Suprapubic skin (tissue), 4 donors: ENCODE data around the gene SYT13.

Experiments used
- EP300 ChIP-seq: sonication (generic); formaldehyde crosslinking; IDR thresholded peaks from one replicate; pipeline ENCODE4 v1.6.1; 2017; ENCODE audit warnings: antibody characterized with exemption
- POLR2A ChIP-seq, 2 donors: fragments of 450-650 bp; IDR thresholded peaks; one replicate each; pipeline ENCODE4 v1.6.1; 2017; ENCODE audit warnings: antibody characterized with exemption in 2 of 2, mild to moderate bottlenecking in 2 of 2, moderate library complexity in 2 of 2
- POLR2AphosphoS5 ChIP-seq, 3 donors: sonication (generic); formaldehyde crosslinking; IDR thresholded peaks; one replicate each; pipeline ENCODE4 v1.6.1; 2017; ENCODE audit warnings: antibody characterized with exemption in 3 of 3
- TF ChIP-seq, protein P1 (sequence below), 2 donors: fragments of 200-600 bp in 1 of 2; fragments of 450-650 bp in 1 of 2; sonication (generic) in 1 of 2; IDR thresholded peaks; one replicate each; pipeline ENCODE4 v1.5.1; 2016 to 2019; ENCODE audit warnings: antibody characterized with exemption in 2 of 2, mild to moderate bottlenecking in 1 of 2, moderate library complexity in 1 of 2

DNA sequence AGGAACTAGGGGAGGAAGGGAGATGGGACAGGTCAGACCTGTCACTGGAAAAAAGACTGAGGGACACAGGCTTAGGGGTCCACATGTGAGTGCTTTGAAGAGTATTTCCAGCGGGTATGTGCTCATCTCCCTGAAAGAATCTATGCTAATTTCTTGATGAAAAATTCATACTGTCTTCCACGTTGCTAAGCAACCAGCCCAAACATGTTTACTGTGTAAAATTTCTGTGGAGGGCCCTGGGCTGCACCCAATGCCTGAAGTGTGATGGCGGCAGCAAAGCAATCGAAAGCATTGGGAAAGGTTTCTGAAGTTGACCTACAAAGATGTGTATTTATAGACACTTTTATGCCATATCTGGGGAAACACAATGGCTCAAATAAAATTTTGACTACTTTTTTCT lies 7.4 kb downstream of the SYT13 start:
- no peak for TF ChIP-seq POLR2A (IDR thresholded peaks at IDR 0.05)
- TF ChIP-seq, protein P1, sequence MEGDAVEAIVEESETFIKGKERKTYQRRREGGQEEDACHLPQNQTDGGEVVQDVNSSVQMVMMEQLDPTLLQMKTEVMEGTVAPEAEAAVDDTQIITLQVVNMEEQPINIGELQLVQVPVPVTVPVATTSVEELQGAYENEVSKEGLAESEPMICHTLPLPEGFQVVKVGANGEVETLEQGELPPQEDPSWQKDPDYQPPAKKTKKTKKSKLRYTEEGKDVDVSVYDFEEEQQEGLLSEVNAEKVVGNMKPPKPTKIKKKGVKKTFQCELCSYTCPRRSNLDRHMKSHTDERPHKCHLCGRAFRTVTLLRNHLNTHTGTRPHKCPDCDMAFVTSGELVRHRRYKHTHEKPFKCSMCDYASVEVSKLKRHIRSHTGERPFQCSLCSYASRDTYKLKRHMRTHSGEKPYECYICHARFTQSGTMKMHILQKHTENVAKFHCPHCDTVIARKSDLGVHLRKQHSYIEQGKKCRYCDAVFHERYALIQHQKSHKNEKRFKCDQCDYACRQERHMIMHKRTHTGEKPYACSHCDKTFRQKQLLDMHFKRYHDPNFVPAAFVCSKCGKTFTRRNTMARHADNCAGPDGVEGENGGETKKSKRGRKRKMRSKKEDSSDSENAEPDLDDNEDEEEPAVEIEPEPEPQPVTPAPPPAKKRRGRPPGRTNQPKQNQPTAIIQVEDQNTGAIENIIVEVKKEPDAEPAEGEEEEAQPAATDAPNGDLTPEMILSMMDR (IDR thresholded peaks at IDR 0.05): no peak
- no peak for TF ChIP-seq EP300
- no peak for TF ChIP-seq POLR2AphosphoS5 (IDR thresholded peaks at IDR 0.05)
